Posterior vena cava (tissue), 2 donors: ENCODE measurements around the gene CSTB. TPM values are rescaled to one million over a fixed set of nuclear protein-coding genes. Genes with fewer than 3 reads are reported as not detected.

ENCODE experiments used
- DNase-seq: peaks from one replicate; pipeline ENCODE4 v3.0.0-alpha.2; 2020; ENCODE audit warnings: low spot score
- intact Hi-C, 2 donors: fragments of 100-400 bp; cut with DNase I; formaldehyde crosslinking; loops; one replicate each; pipeline versions ENCODE4 v1.14.1 to v1.14.2; 2022 to 2023
- total RNA-seq, 2 donors: library from RNA; stranded (reverse); fragmentation: NEBNext Ultra II Directional; extraction: Animal tissue kit (Norgen Biotek cat#: 25700); gene quantifications; one replicate each; pipeline ENCODE4 v1.2.1, GENCODE V29; 2021
- donor health status: DM: yes; HTN: yes; CAD: no.
- donor health status: DM: yes; HTN: yes; CAD: no.

The CSTB gene
- total RNA-seq, 2 donors from 2014 or later, result 29.0 to 48.6 TPM

GRCh38 chr21:43812139-43812821 is 36.2 kb upstream of the CSTB start:
- intact Hi-C loops, result loop anchor here in 1 of 2 donors (10.0 kb wide), 1 partner anchor 103 kb away; no protein-coding TSS in a partner anchor
- no peak for DNase-seq

DNA sequence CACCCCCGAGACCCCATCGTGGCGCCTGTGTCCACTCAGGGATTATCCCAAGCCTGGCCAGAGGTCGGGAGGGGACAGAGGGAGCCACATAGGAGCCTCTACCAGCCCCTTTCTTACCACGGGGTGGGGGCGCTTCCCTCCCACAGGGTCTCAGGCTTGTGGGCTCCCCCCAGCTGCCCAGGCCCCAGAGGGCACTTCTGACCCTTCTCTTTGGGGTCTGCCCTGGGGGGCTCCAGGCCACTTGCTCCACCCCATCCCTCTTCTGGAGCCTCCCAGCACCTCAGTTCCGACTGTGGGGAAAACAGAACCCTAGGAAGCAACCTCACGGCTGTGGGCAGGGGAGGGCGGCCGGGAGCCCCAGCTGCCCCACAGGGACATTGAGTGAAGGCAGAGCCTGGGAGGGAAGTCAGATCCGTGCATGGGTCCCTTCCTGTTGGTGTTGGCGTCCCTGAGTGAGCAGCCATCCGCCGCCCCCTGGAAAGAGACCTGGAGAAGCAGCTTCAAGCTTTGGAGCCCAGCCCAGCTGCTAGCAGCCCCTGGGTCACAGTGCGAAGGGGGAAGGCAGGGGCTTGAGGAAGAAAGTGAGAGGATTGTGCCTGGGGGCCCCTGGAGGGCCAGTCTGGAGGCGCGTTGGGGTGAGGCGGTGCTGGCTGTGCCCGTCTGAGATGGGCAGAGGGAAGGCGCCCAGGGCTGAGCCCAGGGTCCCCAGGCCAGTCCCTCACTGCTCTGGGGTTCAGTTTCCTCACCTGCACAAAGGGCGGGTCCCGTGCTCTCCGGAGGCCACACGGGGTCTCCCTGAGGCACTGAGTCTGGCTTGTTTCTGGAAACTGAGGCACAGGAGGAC is 35.4 kb upstream of the CSTB start:
- DNase-seq, result no peak
- intact Hi-C loops, result loop anchor here in 1 of 2 donors (10.0 kb wide), 1 partner anchor 103 kb away; no protein-coding TSS in a partner anchor

- intact Hi-C loops, result loop anchor here in 1 of 2 donors (10.0 kb wide), 1 partner anchor 104 kb away; no protein-coding TSS in a partner anchor
These were observed 34.6 kb upstream of the CSTB start for GRCh38 chr21:43810505-43811261.

DNA sequence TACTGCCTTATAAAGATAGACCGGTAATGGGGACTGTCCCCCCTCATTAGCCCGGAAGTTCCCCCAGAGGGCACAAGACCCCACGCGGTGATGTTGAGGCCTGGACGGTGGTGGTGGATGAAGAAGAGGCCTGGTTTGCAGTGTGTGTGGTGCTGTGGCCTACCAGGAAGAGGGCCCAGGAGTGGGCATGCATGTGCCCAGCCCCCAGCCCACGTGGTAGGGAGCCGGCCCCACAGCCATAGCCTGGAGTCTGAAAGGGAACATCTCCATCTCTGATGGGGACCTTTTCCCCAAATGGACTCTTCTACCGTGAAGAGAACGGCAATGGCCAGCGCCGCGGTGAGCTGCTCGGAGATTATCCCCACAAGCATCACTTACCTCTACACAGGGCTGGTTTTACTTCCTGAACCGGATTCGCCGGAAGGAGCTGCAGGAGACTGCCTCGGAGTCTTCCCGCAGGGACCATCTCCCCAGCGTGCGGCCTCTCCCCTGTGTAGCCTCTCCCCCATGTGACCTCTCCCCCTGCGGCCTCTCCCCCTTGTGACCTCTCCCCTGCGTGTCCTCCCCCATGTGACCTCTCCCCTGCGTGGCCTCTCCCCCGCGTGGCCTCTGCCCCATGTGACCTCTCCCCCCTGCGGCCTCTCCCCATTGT is 33.9 kb upstream of the CSTB start:
- intact Hi-C loops, result loop anchor here in 1 of 2 donors (10.0 kb wide), 1 partner anchor 105 kb away; no protein-coding TSS in a partner anchor
- peak; percentile 78 for DNase-seq

More at GRCh38 chr21:43810505-43811261, 34.6 kb upstream of the CSTB start:
- DNase-seq, result peak; percentile 96

DNA sequence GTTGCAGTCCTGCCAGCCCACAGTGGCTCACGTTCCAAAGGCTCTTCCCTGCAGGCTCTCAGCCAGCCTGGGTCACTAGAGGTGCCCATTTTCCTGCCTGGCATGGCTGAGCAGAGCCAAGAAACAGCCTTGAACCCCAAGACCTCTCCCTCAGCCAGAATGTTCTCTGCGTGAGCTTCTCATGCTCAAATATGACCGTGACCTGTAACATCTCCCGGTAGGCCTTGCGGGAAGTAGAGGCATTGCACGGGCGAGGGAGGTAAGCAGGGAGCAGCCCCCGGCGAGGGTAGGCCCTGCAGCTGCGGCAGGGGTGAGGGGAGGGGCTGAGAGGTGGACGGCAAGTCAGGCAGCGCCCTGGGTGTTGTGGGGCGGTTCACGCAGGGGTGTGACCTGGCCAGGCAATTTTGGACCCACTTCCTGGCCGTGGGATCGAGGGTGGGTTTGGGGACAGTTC is 33.3 kb upstream of the CSTB start:
- intact Hi-C loops, result no loop called here
- no peak for DNase-seq

- intact Hi-C loops, result no loop called here
These were observed 32.7 kb upstream of the CSTB start for GRCh38 chr21:43808832-43809251.

DNA sequence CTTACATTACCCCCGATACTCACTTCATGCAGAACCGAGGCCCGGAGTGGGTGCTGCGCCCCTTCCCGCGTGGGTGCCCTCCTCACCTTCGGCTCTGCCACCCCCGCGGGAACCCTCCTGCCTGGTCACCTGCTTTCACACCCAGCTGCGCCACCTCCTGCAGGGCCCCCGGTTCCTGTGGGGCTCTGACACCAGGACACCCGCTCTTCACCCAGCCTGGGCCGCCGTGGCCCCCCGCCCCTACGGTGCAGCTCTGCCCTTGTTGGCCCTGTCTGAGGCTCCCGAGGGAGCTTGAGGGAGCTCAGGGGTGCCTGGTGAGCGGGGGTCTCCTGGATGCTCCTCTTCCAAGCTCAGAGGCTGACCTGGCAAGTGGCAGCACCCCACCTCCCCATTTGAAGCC is 32.3 kb upstream of the CSTB start:
- DNase-seq, result no peak

More at GRCh38 chr21:43808832-43809251, 32.7 kb upstream of the CSTB start:
- DNase-seq, result peak; percentile 79

DNA sequence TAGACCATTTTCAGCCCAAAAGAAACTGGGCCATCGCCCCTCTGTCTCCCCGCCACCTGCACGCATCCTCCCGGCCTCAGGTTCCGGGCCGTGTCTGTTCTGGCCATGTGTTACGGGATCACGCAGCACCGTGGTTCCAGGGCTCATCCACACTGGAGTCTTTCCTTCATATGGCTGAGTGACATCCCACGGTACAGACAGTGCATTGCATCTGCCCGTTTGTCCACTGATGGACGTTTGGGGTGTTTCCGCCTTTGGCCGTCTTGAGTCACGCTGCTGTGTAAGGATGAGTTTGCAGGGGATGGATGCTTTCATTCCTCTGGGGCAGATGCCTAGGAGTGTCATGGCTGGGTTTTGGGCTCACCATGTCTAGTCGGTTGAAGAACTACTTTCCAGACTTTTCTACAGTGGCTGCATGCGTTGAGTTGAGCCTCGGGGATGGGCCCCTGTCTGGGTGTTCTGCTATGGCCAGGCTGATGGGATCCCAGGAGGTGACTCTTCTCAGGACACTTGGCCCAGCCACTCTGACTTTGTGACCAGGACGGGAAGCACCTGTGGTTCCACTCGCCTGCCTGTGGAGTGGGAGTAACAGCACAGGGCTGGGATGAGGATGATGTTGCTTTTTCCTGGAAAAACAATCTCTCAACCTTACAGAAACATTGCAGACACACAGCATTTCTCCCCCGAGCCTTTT is 30.1 kb upstream of the CSTB start:
- DNase-seq, result no peak
- intact Hi-C loops, result no loop called here

More for the DNA sequence above, 32.3 kb upstream of the CSTB start:
- intact Hi-C loops, result no loop called here

- no peak for DNase-seq
These were observed 29.2 kb upstream of the CSTB start for GRCh38 chr21:43805275-43805800.

GRCh38 chr21:43803558-43804300 is 27.6 kb upstream of the CSTB start:
- intact Hi-C loops, result no loop called here
- DNase-seq, result no peak

More at GRCh38 chr21:43805275-43805800, 29.2 kb upstream of the CSTB start:
- intact Hi-C loops, result no loop called here

DNA sequence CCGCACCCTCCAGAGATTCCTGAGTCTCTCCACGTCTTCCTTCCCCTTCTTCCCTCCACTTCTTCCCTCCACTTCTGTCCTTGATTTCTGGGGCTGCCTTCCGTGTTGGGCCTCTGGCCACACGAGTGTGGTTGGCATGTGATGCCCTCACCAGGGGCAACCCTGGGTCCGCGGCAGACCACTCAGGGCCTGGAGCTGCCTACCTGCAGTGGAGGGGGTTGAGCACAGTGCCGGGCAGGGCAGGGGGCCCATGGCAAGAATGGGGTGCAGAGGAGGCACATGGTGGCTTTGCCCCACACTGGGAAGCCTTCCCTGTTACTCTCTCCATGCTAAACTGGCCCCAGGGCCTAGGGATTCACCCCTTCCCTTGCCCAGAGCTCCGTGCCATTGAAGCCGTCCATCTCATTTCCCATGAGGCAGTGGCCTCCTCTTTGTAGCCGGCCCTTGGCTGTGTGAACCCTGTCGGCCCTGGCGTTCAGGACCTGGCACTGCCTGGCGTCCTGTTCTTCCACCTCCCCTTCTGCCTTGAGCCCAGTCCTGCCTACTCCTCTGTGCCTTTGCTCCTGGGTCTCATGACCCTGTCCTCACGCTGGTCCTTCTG is 26.7 kb upstream of the CSTB start:
- intact Hi-C loops, result no loop called here
- no peak for DNase-seq

GRCh38 chr21:43801006-43801783 is 25.1 kb upstream of the CSTB start:
- no peak for DNase-seq
- intact Hi-C loops, result no loop called here

DNA sequence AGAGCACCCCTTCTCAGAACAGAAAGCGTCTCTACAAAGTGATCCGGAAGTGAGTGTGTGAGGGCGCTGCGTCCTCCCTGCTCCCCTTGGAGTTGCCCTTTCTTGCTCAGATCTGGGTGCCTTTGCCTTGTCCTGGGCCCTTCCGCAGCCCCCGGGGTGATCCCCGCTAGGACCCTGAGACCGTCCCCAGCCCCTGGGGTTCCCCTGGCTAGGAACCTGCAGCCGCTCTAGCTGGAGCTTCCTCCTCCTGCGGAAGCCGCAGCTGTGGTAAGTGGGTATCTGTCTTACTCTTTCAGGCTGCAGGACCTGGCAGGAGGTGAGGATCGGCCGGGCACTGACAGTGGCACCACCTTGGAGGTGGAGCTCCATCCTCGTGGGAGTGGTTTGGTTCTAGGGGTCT is 24.5 kb upstream of the CSTB start:
- intact Hi-C loops, result no loop called here
- DNase-seq, result no peak

- intact Hi-C loops, result no loop called here
These were observed 24.0 kb upstream of the CSTB start for GRCh38 chr21:43800124-43800523.

GRCh38 chr21:43799301-43799840 is 23.3 kb upstream of the CSTB start:
- intact Hi-C loops, result no loop called here
- no peak for DNase-seq

More at GRCh38 chr21:43800124-43800523, 24.0 kb upstream of the CSTB start:
- DNase-seq, result no peak
